Left ventricle myocardium superior (tissue), 1 donor: ENCODE data around the gene IRF4. TPM values are rescaled to one million over a fixed set of nuclear protein-coding genes. Genes with fewer than 3 reads are reported as not detected.

Experiments used
- ATAC-seq: fragments of 200-7000 bp; cut with Tn5 transposase; one replicate; pipeline ENCODE4 v1.9.1; 2020; ENCODE audit warnings: mild to moderate bottlenecking, moderate library complexity
- DNase-seq: peaks from one replicate; pipeline ENCODE4 v3.0.0-alpha.2; 2020
- intact Hi-C: fragments of 100-400 bp; cut with micrococcal nuclease; formaldehyde crosslinking; loops from one replicate; pipeline ENCODE4 v1.11.0; 2022
- total RNA-seq: library from RNA; stranded (reverse); fragmentation: NEBNext Ultra II Directional; extraction: Animal tissue kit (Norgen Biotek cat#: 25700); gene quantifications from one replicate; pipeline ENCODE4 v1.2.1, GENCODE V29; 2021
- donor health status: DM: no; HTN: yes; CAD: no; lungs with severe emphysema.

The IRF4 gene
- total RNA-seq, 1 donor from 2014 or later, result 0.32 TPM

DNA sequence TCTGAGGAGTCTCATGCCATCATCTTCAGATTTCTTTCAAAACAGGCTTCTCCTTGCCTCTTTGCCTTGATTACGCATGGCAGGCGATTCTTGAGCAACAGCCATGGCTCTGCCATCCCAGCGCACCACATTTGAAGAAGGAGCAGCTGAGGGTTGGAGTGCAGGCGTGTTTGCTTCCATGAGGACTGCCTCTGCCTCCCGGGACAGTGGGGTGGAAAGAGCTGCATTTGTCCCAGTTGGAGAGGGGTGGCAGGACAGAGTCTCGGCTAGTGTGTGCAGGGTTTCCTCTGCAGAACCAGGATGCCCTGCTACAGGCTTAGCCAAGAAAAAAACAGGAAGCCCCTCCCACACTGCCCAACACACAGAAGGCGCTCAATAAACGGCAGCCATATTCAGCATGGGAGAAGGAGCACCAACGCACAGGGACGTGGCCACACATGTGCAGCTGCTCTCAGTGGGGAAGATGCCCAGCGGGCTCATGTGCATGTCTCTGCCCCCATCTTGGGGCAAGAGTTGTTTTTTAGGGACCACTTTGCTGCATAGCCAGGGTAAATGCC is 36.6 kb downstream of the IRF4 start:
- intact Hi-C loops, result no loop called here
- ATAC-seq (no peak), DNase-seq (no peak)

DNA sequence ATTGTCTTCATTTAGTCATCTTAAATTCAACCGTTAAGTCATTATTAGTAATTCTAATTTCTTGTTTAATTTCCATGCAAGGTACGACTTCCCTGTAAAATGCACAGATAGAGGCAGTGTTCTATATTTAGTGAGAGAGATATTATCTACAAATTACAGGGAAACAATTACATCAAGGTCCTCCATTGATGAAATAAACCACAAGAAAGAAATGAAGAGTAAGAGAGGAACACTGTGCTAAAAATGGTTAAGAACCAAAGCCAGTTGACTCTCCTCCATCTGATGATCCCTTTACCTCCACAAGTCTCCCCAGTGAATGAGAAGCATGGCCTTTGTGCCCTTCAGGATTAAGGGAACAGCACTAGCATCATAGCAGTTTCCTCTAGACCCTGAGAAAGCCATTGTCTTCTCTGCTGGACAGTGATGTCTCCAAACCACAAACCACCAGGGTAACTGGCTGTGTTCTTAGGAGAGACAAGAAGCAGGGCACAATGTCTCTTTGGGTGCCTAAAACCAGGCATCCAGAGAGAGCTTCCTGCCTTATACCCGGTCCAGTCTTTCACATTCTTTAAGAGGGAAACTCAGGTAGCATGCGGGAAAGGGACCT is 38.1 kb downstream of the IRF4 start:
- no peak for DNase-seq
- intact Hi-C loops, result no loop called here
- no peak for ATAC-seq

DNA sequence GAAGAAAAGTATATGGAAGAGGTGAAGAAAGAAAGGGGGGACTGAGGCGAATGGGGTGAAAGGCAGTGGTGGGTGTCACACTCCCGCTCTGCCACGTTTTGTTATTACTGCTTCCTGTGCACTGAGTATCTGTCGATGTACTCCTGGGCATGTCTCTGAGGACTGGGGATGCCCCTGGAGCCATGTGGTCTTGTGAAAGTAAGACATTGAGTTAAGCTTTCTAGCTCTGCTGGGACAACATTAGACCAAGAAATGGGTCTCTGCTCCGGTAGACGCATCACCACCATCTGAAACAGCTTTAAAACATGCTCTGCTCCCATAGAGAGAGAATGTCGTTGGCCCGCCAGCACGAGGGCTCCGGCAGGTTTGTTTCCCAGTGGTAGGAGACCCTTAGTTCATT is 40.0 kb downstream of the IRF4 start:
- ATAC-seq (no peak), DNase-seq (no peak)
- intact Hi-C loops, result no loop called here

DNA sequence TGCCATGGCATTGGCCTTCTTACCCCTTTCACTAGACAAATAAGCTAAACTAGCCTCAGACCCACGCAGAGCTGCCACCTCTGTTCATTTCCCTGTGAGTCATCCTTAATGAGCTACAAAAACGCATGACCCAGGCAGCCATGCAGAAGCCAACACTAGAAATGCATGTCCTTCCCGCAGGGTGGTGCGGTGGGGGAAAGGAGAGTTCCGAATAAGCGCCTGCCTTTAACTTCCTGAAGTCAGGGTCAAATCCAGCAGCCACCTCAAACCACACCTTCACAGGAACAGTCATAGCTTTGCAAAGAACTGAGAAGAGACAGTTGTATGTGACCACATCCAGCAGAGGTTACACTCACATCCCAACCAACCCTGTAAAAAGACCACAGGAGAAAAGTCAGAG is 40.4 kb downstream of the IRF4 start:
- DNase-seq (no peak), ATAC-seq (no peak)
- intact Hi-C loops, result no loop called here

DNA sequence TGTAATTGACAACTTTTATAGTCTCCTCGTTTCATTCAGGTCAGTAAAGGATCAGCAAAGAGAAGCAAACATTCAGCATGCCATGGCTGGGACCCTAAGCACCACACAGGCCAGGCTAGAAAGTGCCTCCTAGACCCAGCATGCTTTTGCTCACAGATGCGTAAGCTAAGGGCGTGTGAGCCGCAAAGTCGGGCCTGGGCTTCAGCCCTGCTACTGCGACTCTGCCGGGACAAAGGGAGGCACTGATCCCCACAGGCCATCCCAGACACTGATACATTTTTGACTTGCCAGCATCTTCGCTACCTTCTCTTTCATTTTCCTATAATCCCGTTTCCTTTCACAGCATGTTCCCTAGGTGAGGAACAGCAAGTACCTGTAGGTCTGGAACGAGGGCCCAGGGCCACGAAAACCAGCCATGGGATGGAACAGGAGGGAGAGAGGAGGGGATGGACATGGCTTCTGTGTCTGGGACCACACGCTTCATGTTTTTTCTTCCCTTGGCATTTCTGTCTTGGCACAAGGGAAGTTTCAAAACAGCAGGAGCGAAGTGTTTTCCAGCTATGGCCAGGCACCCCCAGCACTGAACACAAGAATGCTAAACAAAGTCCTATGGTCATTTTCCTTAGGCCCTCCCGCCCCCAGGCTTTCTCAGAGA is 42.6 kb downstream of the IRF4 start:
- intact Hi-C loops, result no loop called here
- DNase-seq, result no peak
- no peak for ATAC-seq

DNA sequence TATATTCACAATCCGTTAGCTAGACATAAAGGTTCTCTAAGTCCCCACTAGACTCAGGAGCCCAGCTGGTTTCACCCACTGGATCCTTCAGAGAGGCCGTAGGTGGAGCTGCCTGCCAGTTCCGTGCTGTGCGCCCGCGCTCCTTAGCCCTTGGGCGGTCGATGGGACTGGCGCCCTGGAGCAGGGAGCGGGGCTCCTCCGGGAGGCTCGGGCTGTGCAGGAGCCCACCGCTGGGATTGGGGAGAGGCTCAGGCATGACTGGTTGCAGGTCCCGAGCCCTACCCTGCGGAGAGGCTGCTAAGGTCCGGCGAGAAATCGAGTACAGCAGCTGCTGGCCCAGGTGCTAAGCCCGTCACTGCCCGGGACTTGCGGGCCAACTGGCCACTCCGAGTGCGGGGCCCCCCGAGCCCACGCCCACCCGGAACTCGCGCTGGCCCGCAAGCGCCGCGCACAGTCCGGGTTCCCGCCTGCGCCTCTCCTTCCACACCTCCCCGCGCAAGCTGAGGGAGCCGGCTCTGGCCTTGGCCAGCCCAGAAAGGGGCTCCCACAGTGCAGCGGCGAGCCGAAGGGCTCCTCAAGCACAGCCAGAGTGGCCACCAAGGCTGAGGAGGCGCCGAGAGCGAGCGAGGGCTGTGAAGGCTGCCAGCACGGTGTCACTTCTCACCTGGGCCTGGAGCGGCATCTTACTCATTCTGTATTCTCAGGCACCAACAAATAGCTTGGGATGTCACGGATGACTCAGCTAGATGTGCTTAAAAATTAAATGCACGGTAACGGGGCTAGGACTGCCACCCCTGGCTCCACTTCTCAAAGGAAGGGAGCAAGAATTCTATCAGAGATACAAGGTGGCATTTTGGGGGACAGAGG is 44.1 kb downstream of the IRF4 start:
- ATAC-seq (no peak), DNase-seq (no peak)
- intact Hi-C loops, result no loop called here

DNA sequence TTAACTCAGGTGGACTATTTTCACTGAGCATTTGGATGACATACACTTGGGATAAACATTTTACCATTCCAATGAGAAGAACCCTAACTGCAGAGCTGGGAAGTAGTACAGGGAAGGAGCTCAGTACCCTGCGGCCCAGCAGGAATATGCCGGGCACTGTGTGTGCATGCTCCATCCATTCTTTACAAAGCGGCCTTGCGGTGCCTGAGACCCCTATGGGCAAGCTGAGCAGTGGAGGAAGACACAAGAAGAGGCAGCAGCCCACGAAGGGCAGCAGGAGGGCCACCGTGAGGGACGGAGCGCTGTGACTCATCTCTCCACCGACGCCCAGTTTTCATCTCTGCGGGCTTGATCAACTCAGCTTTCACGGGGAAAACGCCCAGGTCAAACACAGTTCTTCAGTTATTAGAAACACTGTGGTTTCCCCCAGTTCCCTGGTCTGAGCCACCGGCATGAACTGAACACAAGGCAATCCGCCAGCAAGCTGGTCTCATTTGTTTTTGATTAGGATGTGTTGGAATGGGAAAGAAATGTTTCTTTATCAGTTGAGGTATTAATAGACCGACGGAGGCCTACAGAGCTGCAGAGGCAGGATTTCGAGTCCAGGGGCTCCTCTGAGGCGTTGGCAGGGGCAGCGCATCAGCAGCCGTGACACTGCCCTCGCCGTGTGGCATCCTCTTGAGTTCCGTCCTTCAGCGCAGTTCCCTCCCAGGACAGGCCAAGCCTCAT is 44.9 kb downstream of the IRF4 start:
- ATAC-seq, result peak; percentile 65
- intact Hi-C loops, result no loop called here
- no peak for DNase-seq

DNA sequence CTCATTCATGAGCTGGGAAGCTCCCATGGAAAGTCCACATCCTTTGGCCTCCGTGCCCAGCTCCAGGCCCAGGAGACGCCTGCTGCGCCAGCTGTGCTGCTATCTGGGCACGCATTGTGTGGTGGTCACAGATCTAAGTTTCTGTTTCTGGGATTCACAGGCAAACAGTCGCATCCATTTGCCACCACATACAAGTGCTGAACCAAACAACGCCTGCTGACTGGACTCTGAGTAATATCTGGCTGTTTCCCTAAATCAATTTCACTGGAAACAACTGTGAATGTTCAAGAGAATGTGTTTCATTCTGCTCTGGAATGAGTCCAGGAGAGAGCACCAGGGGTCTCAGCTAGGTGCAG is 45.5 kb downstream of the IRF4 start:
- DNase-seq (no peak), ATAC-seq (no peak)
- intact Hi-C loops, result no loop called here

DNA sequence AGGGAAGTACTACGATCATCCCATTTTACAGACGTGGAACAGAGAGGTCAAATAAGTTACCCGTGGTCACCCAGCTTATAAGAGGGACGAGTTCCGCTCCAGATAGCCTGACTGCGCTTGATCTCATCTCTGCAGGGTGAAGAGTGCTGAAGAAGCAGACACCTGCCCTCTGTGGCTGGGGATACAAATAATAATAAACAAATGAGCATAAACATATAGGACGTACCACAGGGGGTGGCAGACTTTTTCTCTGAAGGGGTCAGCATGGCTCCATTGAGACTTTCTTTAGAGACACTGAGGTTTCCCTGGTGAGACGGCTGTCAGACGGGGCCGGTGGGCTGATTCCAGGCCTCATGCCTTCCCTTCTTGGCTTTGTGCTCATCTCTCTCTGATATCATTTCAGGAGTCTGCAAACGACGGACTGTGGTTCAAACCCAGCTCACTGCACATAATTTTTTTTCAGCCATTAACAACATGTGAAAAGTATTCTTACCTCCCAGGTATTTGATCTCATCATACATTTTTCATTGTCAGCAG is 47.1 kb downstream of the IRF4 start:
- no peak for ATAC-seq
- no peak for DNase-seq
- intact Hi-C loops, result no loop called here

DNA sequence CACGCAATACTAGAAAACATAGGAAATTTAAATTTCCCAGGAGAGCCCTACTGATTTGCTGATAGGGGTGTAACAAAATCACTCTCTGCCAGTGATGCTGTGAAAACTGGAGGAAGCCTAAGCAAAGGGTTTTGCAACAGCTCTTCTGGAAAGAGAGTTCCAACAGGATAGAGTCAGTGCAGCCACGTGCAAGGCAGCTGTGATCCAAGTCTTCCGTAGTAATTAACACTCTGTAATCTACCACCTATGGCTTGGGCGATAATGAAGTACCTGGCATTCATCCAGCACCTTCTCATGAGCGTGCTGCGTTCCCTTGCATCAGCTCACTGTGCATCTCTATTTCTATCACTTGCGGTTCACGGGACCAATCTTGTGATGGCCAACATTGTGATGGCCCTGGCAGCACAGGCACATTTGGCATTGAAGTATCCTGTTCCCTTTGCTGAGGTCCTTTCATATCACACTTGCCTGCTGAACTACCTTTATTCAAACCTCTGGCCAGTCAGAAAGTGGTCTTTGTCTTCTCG is 48.2 kb downstream of the IRF4 start:
- intact Hi-C loops, result no loop called here
- ATAC-seq, result peak; percentile 78
- no peak for DNase-seq

DNA sequence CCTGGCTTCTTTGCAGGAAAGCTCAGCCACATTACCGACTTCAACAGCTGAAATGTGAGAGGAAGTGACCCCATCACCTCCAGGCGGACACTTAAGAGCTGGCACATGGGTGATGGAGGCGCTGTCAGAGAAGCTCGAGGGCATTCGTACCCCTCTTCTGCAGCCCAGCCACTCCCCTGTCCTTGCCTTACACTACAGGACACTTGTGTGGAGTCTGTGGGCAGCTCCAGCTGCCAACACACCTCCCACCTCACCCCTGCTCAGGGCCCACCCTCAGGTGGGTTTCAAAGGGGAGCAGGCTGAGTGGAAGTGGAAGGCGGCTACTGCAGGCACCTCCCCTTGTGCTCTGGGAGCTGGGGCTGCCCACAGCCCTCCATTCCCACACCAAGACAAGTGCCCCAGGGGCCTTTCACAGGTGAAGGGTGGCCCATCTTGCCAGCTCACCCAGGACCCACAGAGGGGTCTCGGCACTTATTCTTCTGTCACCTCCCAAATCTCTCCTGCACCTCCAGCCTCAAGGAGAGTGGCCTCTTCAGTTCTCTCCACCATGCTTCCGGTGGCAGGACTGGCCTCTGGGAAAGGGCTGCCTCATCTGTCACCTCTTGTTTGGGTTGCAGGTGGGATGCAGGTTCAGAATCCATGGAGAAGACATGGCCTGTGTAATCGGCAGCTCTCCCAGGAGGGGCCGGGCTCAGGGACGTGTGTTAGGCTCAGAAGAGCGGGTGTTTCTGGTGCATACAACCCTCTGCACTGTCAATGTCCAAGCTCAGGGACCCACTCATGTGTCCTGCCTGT is 49.8 kb downstream of the IRF4 start:
- no peak for ATAC-seq
- intact Hi-C loops, result no loop called here
- DNase-seq, result no peak

DNA sequence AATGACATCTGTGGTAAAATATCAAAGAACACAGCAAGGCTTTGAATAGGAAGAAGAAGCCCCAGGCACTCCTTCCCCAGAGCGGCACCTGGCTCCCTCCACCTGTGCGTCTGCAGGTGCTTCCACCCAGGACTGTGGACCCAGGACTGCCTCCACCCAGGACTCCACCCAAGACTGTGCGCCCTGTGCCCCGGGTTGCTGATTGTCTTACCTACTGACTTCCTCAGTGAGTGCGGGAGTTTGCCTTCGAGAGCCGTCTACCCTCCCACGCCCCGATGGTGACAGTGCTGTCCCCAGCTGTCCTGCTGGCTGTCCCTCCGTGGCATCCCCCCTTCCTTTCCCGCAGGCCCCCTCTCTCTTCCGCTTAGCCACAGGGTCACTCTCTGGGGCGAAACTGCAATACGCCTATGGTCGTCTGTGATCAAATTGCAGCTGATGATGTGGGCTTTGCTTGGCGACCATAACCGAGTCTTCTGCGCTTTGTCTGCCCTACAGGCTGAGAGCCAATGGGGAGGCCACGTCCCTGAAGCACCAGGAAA is 52.1 kb downstream of the IRF4 start:
- ATAC-seq (no peak), DNase-seq (no peak)
- intact Hi-C loops, result no loop called here

DNA sequence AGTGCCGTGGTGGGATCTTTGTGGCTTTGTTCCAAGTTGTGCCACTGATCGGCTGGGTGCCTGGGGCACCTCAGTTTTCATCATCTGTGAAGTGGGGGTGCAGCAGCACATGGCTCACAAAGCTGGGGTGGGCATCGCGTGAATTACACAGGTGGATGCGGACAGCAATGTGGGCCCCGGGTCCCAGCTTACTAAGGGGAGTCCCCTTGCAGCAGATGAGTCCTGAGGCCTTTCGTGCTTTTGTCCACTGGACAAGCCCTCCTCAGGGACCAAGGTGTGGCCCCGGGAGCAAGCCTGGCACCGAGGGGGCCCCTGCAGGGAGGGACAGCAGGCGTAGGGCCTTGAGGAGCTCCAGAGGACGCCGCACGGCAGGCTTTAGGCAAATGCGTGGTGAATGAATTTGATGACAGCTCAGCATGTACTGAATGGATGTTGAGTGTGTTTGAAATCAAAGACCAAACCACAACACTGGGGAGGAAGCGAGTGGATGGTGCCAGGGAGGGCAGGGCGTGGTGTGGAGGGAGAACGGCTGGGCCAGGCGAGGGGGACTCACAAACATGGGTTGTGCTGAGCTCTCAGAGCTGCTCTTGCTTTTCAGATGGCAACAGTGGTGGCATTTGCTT is 53.2 kb downstream of the IRF4 start:
- intact Hi-C loops, result no loop called here
- no peak for ATAC-seq
- no peak for DNase-seq

DNA sequence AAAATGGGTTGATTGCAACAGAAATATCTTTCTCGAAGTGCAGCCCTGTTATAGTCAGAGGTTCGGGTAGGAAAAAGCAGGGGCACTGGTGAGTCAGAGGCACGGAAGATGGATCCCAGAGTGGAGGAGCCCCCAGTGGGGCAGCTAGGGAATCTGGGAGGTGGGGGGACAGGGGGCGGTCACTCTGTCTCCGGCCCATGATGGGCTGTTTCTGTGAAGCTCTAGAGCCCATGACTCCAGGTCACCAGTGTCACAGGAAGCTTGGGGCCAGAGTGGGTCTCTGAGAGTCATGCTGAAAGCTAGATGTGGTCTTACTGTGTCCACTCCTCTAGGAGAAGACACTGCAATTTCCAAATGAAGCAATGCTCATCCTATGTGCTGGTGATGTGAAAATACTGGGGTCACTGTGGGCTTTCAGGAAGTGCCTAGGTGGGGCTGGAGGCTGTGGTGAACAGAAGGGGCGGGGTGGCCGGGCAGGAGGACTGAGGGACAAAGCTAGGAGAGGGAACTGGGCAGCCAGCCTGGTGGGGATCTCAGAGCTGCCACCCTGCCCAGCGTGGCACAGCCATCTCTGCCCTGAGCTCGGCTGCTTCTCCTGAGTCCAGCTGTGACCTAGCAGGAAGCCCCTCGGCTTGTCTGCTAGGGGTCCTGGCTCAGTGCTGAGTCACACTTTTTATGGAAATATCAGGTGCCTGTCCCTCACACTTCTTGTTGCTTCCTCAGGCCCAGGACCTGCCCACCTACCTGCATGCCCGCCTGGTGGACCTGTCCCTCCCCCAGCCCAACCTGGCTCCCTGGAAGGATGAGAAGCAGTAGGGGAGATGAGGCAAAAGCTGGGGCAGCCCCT is 54.2 kb downstream of the IRF4 start:
- intact Hi-C loops, result no loop called here
- ATAC-seq, result no peak
- DNase-seq, result no peak

DNA sequence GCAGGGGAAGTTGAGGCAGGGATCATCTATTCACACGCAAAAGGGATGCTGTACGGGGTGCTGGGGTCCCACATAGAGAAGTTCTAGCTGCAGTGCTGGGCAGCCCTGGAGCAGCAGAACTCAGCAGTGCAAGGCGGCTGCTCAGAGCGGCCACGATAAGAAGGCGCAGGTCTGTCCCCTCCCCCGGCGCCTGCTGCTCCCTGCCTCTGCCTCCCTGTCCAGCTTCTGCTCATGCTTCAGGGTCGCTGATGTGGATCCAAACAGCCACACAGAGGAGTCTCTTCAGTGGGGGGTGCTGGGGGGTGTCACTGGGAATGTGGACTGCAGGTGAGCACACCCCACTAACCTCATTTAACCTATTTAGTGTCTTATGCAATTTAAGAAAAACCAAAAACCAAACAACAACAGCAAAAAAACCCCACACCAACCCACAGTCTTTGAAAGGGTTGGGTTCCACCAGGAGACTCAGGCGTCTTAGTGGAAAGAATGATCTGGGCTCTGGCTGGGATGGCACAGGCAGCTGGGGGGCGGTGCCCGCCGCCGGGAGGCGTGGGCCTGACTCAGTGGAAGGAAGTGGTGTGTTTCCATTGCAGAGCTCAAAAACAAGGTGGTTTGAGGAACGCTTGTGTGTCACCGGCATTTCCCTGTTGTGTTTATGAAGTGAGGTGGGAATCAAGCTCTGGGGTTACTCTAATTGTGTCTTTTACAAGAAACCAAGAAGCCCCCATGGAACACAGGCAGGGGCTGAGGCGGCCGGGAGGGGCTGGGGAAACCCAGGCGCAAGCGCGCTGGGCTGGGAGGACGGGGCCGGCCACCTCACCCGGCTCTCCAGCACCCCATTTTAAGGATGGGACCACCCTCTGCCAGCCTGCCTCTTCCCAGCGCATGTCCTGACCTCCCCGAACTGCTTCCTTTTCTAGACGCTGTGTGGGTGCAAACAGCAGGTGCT is 55.1 kb downstream of the IRF4 start:
- intact Hi-C loops, result no loop called here
- DNase-seq (no peak), ATAC-seq (no peak)
